Parathyroid adenoma (tissue), 2 donors: Measurements from ENCODE around the gene FRMD4A.

Experiments used
- H2AFZ ChIP-seq: fragments of 300-600 bp; sonication (generic); one replicate; pipeline ENCODE4 v1.7.0; 2017; ENCODE audit warnings: antibody characterized with exemption, mild to moderate bottlenecking
- H3K27ac ChIP-seq: fragments of 300-600 bp; sonication (generic); one replicate; pipeline ENCODE4 v1.7.0; 2017
- H3K27me3 ChIP-seq: fragments of 300-600 bp; sonication (generic); one replicate; pipeline ENCODE4 v1.7.0; 2017; ENCODE audit warnings: low read length; ENCODE audit not compliant: control insufficient read depth, insufficient read depth
- H3K36me3 ChIP-seq: fragments of 300-600 bp; sonication (generic); one replicate; pipeline ENCODE4 v1.7.0; 2017; ENCODE audit warnings: low read length; ENCODE audit not compliant: control insufficient read depth, insufficient read depth
- H3K4me1 ChIP-seq: fragments of 300-600 bp; sonication (generic); one replicate; pipeline ENCODE4 v1.7.0; 2017; ENCODE audit warnings: control low read depth
- H3K4me2 ChIP-seq: fragments of 300-600 bp; sonication (generic); one replicate; pipeline ENCODE4 v1.7.0; 2017; ENCODE audit warnings: low read length
- H3K4me3 ChIP-seq: fragments of 300-600 bp; sonication (generic); one replicate; pipeline ENCODE4 v1.7.0; 2017; ENCODE audit warnings: low read depth, low read length
- H3K79me2 ChIP-seq: fragments of 300-600 bp; sonication (generic); one replicate; pipeline ENCODE4 v1.7.0; 2017; ENCODE audit warnings: control low read depth
- H3K9ac ChIP-seq: fragments of 300-600 bp; sonication (generic); one replicate; pipeline ENCODE4 v1.7.0; 2017; ENCODE audit warnings: mild to moderate bottlenecking
- H3K9me3 ChIP-seq: fragments of 300-600 bp; sonication (generic); one replicate; pipeline ENCODE4 v1.7.0; 2017; ENCODE audit warnings: low read length; ENCODE audit not compliant: control insufficient read depth
- CTCF ChIP-seq: fragments of 300-600 bp; sonication (generic); IDR thresholded peaks from one replicate; pipeline ENCODE4 v1.7.0; 2017; ENCODE audit warnings: antibody characterized with exemption, mild to moderate bottlenecking
- donor health status: primary hyperparathyroidism.

Gene FRMD4A

GRCh38 chr10:14334771-14335170 is 4.0 kb upstream of the FRMD4A start:
- Histone ChIP-seq H3K27me3 (no peaks in the 10 kb centered on the region), H3K27ac (no peak overlapping the region), H3K4me2 (no peak overlapping the region), H2AFZ (no peak overlapping the region), H3K4me1 (no peaks in the 10 kb centered on the region), H3K36me3 (no peaks in the 10 kb centered on the region), H3K79me2 (no peaks in the 10 kb centered on the region), H3K9ac (no peak overlapping the region), H3K4me3 (no peak overlapping the region), H3K9me3 (no peaks in the 10 kb centered on the region)
- no peak for TF ChIP-seq CTCF

- no peak overlapping the region for H3K9ac ChIP-seq
- no peak overlapping the region for H3K4me2 ChIP-seq
- H3K4me1 ChIP-seq: no peaks in the 10 kb centered on the region
- no peak overlapping the region for H3K27ac ChIP-seq
- no peaks in the 10 kb centered on the region for H3K27me3 ChIP-seq
- no peaks in the 10 kb centered on the region for H3K79me2 ChIP-seq
- no peaks in the 10 kb centered on the region for H3K36me3 ChIP-seq
- no peak overlapping the region for H2AFZ ChIP-seq
- H3K4me3 ChIP-seq: no peak overlapping the region
- no peak for TF ChIP-seq CTCF
- no peaks in the 10 kb centered on the region for H3K9me3 ChIP-seq
Measured at GRCh38 chr10:14333606-14334005, 2.9 kb upstream of the FRMD4A start.

- no peak for TF ChIP-seq CTCF
- H3K4me1 ChIP-seq: no peaks in the 10 kb centered on the region
- H3K4me2 ChIP-seq: no peak overlapping the region
- H3K9me3 ChIP-seq: no peaks in the 10 kb centered on the region
- no peak overlapping the region for H2AFZ ChIP-seq
- H3K79me2 ChIP-seq: no peaks in the 10 kb centered on the region
- no peak overlapping the region for H3K27ac ChIP-seq
- H3K4me3 ChIP-seq: no peak overlapping the region
- no peak overlapping the region for H3K9ac ChIP-seq
- H3K36me3 ChIP-seq: no peaks in the 10 kb centered on the region
- H3K27me3 ChIP-seq: no peaks in the 10 kb centered on the region
Measured at GRCh38 chr10:14332903-14333302, 2.2 kb upstream of the FRMD4A start.

- Histone ChIP-seq H3K27ac (no peak overlapping the region), H3K4me3 (no peak overlapping the region), H3K79me2 (no peaks in the 10 kb centered on the region), H2AFZ (no peak overlapping the region), H3K36me3 (no peaks in the 10 kb centered on the region), H3K4me1 (no peaks in the 10 kb centered on the region), H3K9ac (no peak overlapping the region), H3K9me3 (no peaks in the 10 kb centered on the region), H3K4me2 (no peak overlapping the region), H3K27me3 (no peaks in the 10 kb centered on the region)
- TF ChIP-seq CTCF: no peak
Measured at GRCh38 chr10:14329746-14330173, 964 bp downstream of the FRMD4A start.

GRCh38 chr10:14328881-14329672 is 1.6 kb downstream of the FRMD4A start:
- no peaks in the 10 kb centered on the region for H3K27me3 ChIP-seq
- H2AFZ ChIP-seq: no peak overlapping the region
- H3K4me2 ChIP-seq: no peak overlapping the region
- no peaks in the 10 kb centered on the region for H3K79me2 ChIP-seq
- H3K4me3 ChIP-seq: no peak overlapping the region
- no peak overlapping the region for H3K9ac ChIP-seq
- H3K27ac ChIP-seq: no peak overlapping the region
- no peaks in the 10 kb centered on the region for H3K9me3 ChIP-seq
- TF ChIP-seq CTCF: no peak
- no peaks in the 10 kb centered on the region for H3K36me3 ChIP-seq
- no peaks in the 10 kb centered on the region for H3K4me1 ChIP-seq
